Mesodermal cell (in vitro differentiated cells): ENCODE data around the gene CAPN5.

Source experiments
- H3K27ac ChIP-seq: 2 replicates; pipeline ENCODE4 v1.7.0; 2013; ENCODE audit warnings: mild to moderate bottlenecking, low read depth, low read length, moderate library complexity; ENCODE audit not compliant: severe bottlenecking
- H3K36me3 ChIP-seq: 2 replicates; pipeline ENCODE4 v1.7.1; 2013; ENCODE audit warnings: mild to moderate bottlenecking, low read length, moderate library complexity; ENCODE audit not compliant: control insufficient read depth, insufficient read depth
- H3K4me1 ChIP-seq: one replicate; pipeline ENCODE4 v1.7.1; 2013; ENCODE audit warnings: mild to moderate bottlenecking, low read length; ENCODE audit not compliant: insufficient read depth, control insufficient read depth, poor library complexity, severe bottlenecking
- H3K4me3 ChIP-seq: 2 replicates; pipeline ENCODE4 v1.7.0; 2013; ENCODE audit warnings: low read length, control low read depth, mild to moderate bottlenecking; ENCODE audit not compliant: insufficient read depth, poor library complexity, severe bottlenecking; ENCODE audit errors: extremely low read depth
- H3K9me3 ChIP-seq: 2 replicates; pipeline ENCODE4 v1.7.1; 2013; ENCODE audit warnings: mild to moderate bottlenecking, low read length, moderate library complexity; ENCODE audit not compliant: control insufficient read depth
- WGBS, 2 experiments: methylation state at CpG; one replicate each; pipeline ENCODE4 v1.1.5; 2013; ENCODE audit warnings: missing lambda C conversion rate in 2 of 2; ENCODE audit not compliant: insufficient coverage in 2 of 2; 5-methylcytosine and 5-hydroxymethylcytosine counted together

Gene CAPN5

GRCh38 chr11:77110836-77111235 is 44.1 kb downstream of the CAPN5 start:
- WGBS, 2 experiments, result 87 to 100% methylated on average over 3 to 5 of the region's 6 CpGs
- no peak overlapping the region for H3K27ac ChIP-seq
- no peaks in the 10 kb centered on the region for H3K4me1 ChIP-seq
- no peaks in the 10 kb centered on the region for H3K9me3 ChIP-seq
- no peak overlapping the region for H3K4me3 ChIP-seq
- peaks cover 16% of the 10 kb centered on the region for H3K36me3 ChIP-seq

- no peaks in the 10 kb centered on the region for H3K4me1 ChIP-seq
- peaks cover 16% of the 10 kb centered on the region for H3K36me3 ChIP-seq
- H3K9me3 ChIP-seq, result no peaks in the 10 kb centered on the region
- no peak overlapping the region for H3K27ac ChIP-seq
- no peak overlapping the region for H3K4me3 ChIP-seq
- WGBS, 2 experiments, result 76 to 93% methylated on average over 2 of the region's 3 CpGs
Measured at GRCh38 chr11:77111277-77111676, 44.5 kb downstream of the CAPN5 start.

GRCh38 chr11:77111946-77112345 is 45.2 kb downstream of the CAPN5 start:
- Histone ChIP-seq H3K4me3 (no peak overlapping the region), H3K36me3 (peaks cover 16% of the 10 kb centered on the region), H3K9me3 (no peaks in the 10 kb centered on the region), H3K27ac (no peak overlapping the region), H3K4me1 (no peaks in the 10 kb centered on the region)
- WGBS, 2 experiments, result 66 to 87% methylated on average over 6 of the region's 6 CpGs

GRCh38 chr11:77112641-77113381 is 46.0 kb downstream of the CAPN5 start:
- no peak overlapping the region for H3K4me3 ChIP-seq
- H3K9me3 ChIP-seq, result no peaks in the 10 kb centered on the region
- no peaks in the 10 kb centered on the region for H3K4me1 ChIP-seq
- no peak overlapping the region for H3K27ac ChIP-seq
- peaks cover 16% of the 10 kb centered on the region for H3K36me3 ChIP-seq
- 90 to 98% methylated on average over 18 to 19 of the region's 20 CpGs for WGBS, 2 experiments

- H3K27ac ChIP-seq, result no peak overlapping the region
- 63 to 79% methylated on average over 6 to 7 of the region's 8 CpGs for WGBS, 2 experiments
- H3K4me3 ChIP-seq, result no peak overlapping the region
- H3K36me3 ChIP-seq, result peaks cover 23% of the 10 kb centered on the region
- H3K9me3 ChIP-seq, result no peaks in the 10 kb centered on the region
- no peaks in the 10 kb centered on the region for H3K4me1 ChIP-seq
Measured at GRCh38 chr11:77113382-77114088, 46.8 kb downstream of the CAPN5 start.

GRCh38 chr11:77114089-77114463 is 47.3 kb downstream of the CAPN5 start:
- 90 to 95% methylated on average over 10 of the region's 13 CpGs for WGBS, 2 experiments
- H3K36me3 ChIP-seq, result peaks cover 29% of the 10 kb centered on the region

GRCh38 chr11:77115181-77115611 is 48.4 kb downstream of the CAPN5 start:
- no peaks in the 10 kb centered on the region for H3K9me3 ChIP-seq
- H3K27ac ChIP-seq, result no peak overlapping the region
- H3K36me3 ChIP-seq, result peaks cover 35% of the 10 kb centered on the region
- no peak overlapping the region for H3K4me3 ChIP-seq
- no peaks in the 10 kb centered on the region for H3K4me1 ChIP-seq
- 93 to 94% methylated on average over 16 of the region's 16 CpGs for WGBS, 2 experiments

More at GRCh38 chr11:77114089-77114463, 47.3 kb downstream of the CAPN5 start:
- no peaks in the 10 kb centered on the region for H3K9me3 ChIP-seq
- no peak overlapping the region for H3K4me3 ChIP-seq
- no peak overlapping the region for H3K27ac ChIP-seq
- no peaks in the 10 kb centered on the region for H3K4me1 ChIP-seq

GRCh38 chr11:77115956-77116355 is 49.2 kb downstream of the CAPN5 start:
- Histone ChIP-seq H3K4me3 (no peak overlapping the region), H3K27ac (no peak overlapping the region), H3K9me3 (no peaks in the 10 kb centered on the region), H3K36me3 (peaks cover 40% of the 10 kb centered on the region), H3K4me1 (no peaks in the 10 kb centered on the region)
- WGBS, 2 experiments, result 91 to 97% methylated on average over 4 to 6 of the region's 15 CpGs

GRCh38 chr11:77117492-77117891 is 50.7 kb downstream of the CAPN5 start:
- Histone ChIP-seq H3K27ac (no peak overlapping the region), H3K9me3 (no peaks in the 10 kb centered on the region), H3K36me3 (peaks cover 46% of the 10 kb centered on the region), H3K4me1 (no peaks in the 10 kb centered on the region), H3K4me3 (no peak overlapping the region)
- WGBS, 2 experiments, result 82 to 94% methylated on average over 6 to 7 of the region's 7 CpGs

- peaks cover 52% of the 10 kb centered on the region for H3K36me3 ChIP-seq
- H3K9me3 ChIP-seq, result no peaks in the 10 kb centered on the region
- WGBS, 2 experiments, result 91 to 97% methylated on average over 9 to 15 of the region's 17 CpGs
- H3K4me3 ChIP-seq, result no peak overlapping the region
- H3K27ac ChIP-seq, result no peak overlapping the region
- H3K4me1 ChIP-seq, result no peaks in the 10 kb centered on the region
Measured at GRCh38 chr11:77118086-77118485, 51.3 kb downstream of the CAPN5 start.

GRCh38 chr11:77118971-77119370 is 52.2 kb downstream of the CAPN5 start:
- H3K4me1 ChIP-seq, result no peaks in the 10 kb centered on the region
- H3K27ac ChIP-seq, result no peak overlapping the region
- H3K4me3 ChIP-seq, result no peak overlapping the region
- peaks cover 55% of the 10 kb centered on the region for H3K36me3 ChIP-seq
- 95 to 100% methylated on average over 12 of the region's 12 CpGs for WGBS, 2 experiments
- H3K9me3 ChIP-seq, result no peaks in the 10 kb centered on the region
